ENCODE data around the gene PAQR8.
"Not testable (repeated sequence)": the region's sequence is repeated elsewhere in the genome, so short reads cannot be mapped to it uniquely, and the experiment has no call there.

Gene PAQR8

DNA sequence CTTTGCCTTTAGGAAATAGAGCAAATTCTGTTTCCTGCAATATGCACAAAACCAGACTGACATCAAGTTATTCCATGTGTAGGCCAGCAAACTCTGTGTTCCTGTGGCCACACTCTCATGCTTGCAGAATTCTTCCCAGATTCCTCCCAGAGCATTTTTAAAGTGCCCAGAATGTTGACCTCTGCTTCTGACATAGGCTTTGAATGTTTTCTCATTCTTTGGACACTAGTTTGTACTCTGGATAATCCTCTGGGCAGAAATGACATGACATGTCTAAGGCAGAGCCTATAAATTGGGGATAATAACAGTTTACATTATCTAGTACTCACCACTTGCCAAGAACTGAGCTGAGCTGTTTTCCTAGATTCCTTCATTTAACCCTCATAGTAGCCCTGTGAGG is 49.0 kb downstream of the PAQR8 start:
- no peak for DNase-seq (ENCODE audit: low read depth in 2 of 2)

DNA sequence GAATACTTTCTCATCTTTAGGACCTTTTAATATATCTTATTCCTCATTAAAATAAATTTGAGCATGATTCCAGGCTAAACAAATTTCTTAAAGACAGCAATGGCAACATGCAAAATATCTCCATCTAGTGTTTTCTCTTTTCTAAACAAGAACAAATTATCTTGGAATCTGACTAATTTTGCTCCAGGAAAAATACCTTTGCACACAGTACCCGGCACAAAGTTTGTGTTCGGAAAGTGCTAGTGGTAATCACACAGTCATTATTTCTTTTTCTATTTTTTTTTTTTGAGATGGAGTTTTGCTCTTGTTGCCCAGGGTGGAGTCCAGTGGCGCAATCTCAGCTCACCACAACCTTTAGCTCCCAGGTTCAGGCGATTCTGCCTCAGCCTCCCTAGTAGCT is 50.0 kb downstream of the PAQR8 start:
- DNase-seq (ENCODE audit: low read depth in 2 of 2) = no peak

DNA sequence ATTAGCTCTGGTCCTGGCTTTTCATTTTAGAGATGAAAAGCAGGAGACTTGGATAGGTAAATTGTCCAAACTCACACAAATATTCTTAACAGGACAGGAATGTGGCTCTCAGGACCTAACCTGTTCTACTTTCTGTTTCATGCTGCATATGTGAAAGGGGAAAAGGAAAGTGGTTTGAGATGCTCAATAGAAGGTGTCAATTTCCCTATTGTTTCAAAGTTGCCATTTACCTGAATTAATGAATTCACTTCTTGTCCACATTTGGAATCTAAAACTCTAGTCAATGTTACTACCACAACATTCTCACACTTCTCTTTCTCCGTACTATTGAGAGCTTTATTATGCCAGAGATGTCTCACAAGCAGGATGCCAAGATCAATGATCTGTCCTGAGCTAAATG is 53.4 kb downstream of the PAQR8 start:
- DNase-seq (ENCODE audit: low read depth in 2 of 2) = no peak

DNA sequence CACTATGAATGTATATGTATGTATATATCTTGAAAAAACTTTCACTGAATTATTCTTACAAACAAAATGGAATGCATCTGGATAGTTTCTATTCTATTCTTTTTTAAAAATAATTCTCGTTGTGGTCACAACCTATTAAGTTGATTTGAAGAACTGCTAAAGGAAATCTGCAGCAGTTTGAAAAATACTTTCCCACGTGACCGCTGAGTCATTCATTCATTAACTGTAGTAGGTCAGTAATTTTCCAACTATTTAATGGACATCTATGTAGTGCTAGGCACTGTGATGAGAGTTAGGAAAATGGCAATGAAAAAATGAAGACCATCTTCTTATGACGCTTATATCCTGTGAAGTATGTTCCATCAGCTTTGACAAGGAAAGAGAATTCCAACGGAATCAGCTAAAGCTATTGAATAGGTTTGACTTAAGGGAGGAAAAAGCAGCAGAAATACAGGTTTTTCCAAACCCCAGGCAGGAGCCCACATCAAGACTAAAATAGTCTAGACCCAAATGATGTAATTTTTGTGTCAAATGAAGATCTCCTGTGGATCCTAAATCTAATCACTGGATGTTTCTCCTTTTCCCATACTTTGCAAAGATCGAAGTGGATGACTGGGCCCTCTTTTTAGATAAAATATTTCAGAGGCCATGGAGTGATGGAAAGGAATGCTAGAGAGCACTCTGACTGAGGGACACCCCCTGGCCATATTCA is 54.1 kb downstream of the PAQR8 start:
- DNase-seq (ENCODE audit: low read depth in 2 of 2) = no peak

DNA sequence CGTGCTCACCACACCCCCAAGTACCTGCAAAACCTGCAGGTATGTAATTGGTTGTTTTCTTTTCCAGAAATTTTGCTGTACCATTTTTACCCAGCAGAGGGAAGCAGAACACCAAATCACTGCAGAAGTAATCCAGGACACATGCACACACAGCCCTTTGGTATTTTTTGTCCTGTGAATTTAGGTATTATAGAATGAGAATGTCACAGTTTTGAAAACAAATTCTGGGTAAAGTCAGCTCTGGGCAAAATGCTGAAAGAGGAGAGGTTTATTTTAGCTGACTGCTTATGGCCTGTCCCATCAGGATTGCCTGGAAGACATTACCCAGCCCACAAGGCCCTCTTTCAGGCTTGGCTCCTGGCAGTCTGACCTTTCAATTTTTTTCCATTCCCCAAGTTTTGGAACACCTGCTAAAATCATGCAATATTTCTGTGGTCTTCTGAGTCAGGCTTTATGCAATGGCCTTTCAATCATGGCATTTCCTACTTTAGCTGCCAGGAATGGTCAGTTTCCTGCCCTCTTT is 54.7 kb downstream of the PAQR8 start:
- DNase-seq (ENCODE audit: low read depth in 2 of 2) = no peak

DNA sequence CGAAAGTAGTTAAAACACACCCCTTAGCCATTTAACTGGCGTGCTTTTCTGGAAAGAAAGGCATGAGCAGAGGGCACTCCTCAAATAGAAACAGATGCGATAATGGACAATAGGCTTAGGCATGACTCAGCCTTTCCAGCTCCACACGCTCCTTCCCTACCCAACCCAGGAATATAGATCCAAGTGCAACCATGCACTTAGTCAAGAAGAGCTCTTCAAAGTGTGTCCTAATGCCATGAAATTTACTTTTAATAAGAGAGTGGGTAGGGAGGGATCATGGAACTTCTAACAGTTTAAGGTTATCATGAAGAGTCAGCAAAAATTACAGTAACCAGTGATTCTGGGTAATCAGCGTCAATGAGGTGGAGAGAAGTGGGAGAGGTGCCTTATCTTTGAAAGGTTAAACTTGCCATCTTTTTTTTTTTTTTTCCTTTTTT is 55.7 kb downstream of the PAQR8 start:
- no peak for DNase-seq (ENCODE audit: low read depth in 2 of 2)

DNA sequence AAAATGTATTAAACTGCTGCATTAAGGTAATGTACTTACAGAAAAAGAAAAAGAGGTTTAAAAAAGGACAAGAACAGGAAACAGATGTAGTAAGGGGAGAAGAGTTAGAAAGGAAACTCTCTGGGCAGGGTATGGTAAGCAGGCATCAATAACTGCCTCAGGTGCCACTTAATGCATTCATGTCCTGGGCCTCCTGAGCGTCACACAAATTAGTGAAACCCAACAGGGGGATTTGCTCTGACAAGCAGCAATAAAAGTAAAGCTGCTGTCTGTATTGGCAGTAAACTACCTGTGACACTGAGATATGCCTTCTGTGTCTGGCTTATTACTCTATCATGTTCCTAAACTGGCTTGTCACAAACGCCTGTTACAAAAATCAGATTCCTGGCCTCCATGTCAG is 56.7 kb downstream of the PAQR8 start:
- DNase-seq (ENCODE audit: low read depth in 2 of 2) = no peak

DNA sequence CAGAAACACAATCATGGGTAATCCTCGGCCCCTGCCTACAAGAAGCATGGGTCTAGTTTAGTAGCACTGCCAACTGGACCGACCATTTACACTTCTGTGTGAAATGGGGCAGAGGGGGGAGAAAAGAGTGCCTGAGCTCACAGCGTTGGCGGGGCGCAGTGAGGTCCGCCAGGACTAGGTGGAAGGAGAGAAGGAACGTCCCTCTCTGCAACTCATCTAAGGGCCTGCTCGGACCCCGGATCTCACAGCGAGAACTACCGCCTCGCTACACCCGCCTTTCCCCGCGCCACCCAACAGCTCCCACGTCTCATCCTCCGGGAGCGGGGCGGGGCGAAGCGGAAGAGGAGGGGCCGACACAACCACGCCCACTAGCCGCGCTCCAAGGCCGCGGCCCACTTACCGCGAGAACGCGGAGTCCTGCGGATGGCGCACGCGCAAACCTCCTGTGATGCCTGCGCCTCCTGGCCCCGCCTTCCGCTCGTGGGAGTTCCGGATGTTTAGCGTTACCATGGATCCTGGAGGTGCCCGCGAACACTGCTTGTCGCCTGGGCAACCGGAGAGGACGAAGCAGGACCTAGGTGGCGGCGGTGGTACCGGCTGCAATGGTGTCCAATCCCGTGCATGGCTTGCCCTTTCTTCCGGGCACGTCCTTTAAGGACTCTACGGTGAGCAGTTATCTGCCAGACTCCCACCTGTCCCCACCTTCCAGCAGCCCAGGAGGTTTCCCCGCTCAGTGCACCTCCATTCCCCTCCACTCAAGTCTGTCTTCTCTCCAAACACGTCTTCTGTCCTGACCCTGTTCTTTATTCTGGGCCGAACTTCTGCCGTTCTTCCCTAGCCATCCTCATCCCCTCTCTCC is 58.1 kb downstream of the PAQR8 start, which contains the start of gene EFHC1:
Gene EFHC1, plus strand, starts transcription at position 534 of the 859 bp plus-strand sequence. Its CDS starts 69 bp downstream, at position 603.
- DNase-seq (ENCODE audit: low read depth in 2 of 2) = peak; percentile 97 to 98

DNA sequence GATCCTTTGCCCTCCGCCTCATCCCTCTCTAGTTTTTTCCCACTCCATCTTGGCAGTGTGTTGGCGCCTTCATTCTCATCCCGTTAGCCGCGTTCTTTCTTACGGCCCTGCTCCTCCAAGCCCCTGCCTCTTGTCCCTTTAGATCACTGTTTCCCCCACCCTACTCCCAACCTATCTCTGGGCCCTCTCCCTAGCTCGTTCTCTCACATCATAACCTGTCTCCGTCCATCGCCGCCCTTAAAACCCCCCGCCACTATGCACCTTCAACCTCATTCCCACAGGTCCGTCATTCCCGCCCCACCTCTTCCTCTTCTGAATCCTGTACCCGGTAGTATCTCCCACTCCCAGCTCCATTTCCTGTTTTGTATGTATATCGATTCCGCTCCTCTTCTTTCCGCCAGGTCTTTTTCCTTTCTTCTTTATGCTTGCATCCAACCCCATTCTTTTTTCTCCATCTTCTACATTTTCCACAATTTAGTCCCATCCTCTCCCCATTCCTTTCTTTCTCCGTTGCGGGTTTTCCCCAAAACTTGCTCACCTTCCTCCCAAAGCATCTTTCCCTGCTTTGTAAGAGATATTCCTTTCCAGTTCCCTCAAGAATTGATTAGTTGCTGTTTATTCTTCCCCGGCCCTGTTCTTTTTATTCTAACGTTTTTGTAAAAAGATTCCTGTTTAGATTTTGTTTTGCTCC is 58.9 kb downstream of the PAQR8 start:
- no peak for DNase-seq (ENCODE audit: low read depth in 2 of 2)

DNA sequence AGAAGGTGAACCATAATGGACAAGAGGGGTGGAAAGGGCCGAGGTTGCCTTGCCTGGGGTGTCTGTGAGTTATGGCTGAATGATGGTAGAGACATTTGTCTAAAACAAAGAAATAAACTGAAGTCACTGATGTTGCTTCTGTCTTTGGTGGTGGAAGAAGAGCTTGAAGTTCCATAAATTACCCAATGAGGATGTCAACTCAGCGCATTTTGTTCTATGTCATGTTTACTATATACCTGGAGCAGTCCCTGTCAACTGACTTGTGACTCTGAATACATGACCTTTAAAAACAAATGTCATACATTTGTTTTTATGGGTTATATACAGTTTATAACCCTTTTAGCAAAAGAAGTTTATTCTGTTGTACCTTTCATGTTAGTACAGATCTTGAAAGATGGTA is 60.2 kb downstream of the PAQR8 start:
- no peak for DNase-seq (ENCODE audit: low read depth in 2 of 2)

DNA sequence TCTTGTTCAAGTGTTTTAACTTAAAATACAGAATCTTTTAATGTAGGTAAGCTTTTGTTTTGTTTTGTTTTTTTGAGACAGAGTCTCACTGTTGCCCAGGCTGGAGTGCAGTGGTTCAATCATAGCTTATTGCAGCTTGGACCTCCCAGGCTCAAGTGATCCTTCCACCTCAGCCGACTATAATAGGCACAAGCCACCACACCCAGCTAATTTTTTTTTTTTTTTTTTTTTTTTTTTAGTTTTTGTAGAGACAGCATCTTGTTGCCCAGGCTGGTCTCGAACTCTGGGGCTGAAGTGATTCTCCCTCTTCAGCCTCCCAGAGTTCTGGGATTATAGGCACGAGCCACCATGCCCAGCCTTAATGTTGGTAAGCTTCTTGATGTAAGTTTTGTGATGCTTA is 61.5 kb downstream of the PAQR8 start:
- DNase-seq (ENCODE audit: low read depth in 2 of 2) = no peak

DNA sequence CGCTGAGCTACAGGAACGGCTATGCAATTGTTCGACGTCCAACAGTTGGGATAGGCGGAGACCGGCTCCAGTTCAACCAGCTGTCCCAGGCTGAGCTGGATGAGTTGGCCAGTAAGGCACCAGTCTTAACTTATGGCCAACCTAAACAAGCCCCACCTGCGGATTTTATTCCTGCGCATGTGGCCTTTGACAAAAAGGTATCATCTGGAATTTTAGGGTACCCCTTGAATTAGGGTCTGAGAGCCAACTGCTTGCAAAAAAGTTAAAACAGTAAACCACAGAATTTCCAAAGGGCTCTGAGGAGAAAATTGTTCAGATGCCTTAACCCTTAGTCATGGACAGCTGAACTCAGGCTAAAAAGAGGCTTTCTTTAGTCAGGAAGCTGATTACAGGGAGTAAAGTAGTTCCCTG is 62.0 kb downstream of the PAQR8 start:
- no peak for DNase-seq (ENCODE audit: low read depth in 2 of 2)

DNA sequence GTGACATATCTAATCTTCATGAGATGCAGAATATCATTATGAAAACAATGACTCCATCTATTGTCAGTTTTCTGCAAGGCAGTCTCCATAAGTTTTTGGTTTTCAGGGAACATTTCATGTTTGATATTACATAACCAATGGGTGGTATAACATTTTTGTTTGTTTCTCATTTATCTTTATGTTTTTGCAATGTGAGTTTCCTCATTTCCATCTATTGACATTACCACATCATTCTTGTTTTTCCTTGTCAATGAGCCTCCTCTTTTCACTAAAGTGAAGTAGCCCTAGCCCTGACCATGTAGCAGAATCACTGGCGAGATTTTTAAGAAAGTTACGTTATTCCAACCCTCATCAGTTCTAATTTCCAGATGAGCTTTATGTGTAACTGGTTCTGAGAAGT is 62.6 kb downstream of the PAQR8 start:
- DNase-seq (ENCODE audit: low read depth in 2 of 2) = no peak

DNA sequence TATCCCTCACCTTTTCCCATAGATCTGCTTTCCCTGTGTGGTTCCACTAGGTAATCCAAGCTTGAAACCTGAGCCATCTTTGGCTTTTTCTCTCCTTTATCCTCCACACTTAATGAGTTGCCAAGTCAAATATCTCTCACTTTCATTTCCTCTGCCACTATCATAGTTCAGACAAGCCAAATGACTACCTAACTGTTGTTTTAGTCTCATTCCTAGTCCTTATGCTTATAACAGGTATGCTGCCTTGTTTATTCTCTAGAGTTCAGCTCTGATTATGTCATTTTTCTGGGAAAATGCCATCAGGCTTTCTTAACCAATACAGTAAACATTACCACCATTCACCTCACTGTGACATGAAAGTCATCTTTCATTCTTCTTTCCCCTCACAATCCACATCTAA is 64.7 kb downstream of the PAQR8 start:
- no peak for DNase-seq (ENCODE audit: low read depth in 2 of 2)

DNA sequence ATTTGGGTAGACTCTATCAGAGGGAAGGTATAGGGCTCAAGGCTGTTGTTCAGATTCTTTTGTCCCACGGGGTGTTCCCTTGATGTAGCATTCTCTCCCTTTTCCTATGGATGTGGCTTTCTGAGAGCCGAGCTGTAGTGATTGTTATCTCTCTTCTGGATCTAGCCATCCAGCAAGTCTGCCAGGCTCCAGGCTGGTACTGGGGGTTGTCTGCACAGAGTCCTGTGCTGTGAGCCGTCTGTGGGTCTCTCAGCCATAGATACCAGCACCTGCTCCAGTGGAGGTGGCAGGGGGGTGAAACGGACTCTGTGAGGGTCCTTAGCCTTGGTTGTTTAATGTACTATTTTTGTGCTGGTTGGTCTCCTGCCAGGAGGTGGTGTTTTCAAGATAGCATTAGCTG is 71.3 kb downstream of the PAQR8 start:
- DNase-seq (ENCODE audit: low read depth in 2 of 2) = not testable (repeated sequence)

DNA sequence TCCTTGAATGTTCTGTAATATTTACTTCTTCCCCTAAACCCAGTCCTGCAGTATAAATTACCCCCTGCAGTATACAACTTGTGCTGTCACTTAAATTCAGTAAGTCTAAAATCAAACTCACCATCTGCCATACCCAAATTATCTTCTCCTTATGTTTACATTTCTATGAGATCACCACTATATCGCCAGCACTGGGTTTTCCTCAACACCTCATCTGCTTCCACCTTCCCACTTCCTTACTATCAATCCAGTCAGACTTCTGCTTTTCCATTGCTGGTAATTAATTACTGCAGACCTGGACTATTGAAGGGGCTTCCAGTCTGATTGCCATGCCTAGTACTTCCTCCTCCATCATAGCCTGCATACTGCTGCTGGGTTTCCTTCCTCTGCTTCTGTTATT is 73.4 kb downstream of the PAQR8 start:
- no peak for DNase-seq (ENCODE audit: low read depth in 2 of 2)

DNA sequence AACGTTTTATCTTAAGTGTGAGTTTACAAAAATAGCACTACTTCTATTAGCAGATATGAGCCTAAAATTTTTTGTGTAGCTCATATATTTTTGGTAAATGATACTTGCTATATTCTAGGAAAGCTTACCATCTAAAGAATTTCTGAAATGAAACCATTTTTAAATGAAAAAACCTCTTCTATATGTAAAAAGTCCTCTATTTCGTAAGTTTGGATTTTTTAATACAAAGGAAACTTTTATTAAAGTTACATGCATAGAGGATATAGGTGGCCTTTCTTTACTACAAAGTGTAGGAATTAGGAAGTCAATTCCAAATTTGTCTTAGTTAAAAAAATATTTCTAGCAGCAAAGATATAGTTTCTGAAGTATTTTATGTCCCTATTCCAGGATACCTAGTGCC is 77.0 kb downstream of the PAQR8 start:
- no peak for DNase-seq (ENCODE audit: low read depth in 2 of 2)

DNA sequence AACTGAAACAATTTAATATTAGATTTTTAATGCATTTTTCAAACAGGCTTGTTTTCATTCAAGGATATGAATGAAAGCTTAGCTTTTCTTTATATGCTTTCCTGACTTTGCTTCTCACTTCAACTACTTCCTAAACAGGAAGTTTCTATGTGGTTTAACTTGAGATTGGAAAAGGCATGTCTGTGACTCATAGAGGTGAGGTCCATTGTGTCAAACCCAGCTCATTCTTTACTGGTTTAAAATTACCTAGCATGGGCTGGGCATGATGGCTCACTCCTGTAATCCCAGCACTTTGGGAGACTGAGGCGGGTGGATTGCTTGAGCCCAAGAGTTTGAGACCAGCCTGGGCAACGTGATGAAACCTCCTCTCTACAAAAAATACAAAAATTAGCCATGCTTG is 92.6 kb downstream of the PAQR8 start:
- DNase-seq (ENCODE audit: low read depth in 2 of 2) = no peak

DNA sequence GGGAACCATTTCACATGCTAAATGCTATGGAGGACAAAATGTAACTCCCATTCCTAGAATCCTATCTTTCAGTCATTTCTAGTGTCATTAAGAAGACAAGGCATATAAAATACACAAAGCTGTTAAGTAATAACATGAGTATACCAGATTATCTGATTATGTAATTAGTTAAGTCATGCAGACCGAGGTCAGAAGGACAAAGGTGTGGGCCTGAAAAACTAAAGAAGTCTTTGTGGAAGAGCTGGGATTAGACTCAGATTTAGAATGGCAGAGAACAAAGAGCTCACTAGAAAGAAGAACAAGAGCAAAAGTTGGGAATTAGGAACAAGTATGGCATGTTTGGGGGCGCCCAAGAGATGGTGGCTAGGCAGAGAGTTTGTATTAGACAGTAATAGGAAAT is 95.1 kb downstream of the PAQR8 start:
- no peak for DNase-seq (ENCODE audit: low read depth in 2 of 2)

All from stimulated activated CD8-positive, alpha-beta memory T cell treated with anti-CD3 and anti-CD28 coated beads, Interleukin-15, amount 100 ng/mL, for 48 hours (primary cell).